SW480 (cell line): ENCODE data around the gene ZNF740.
A peak's percentile ranks its signal among the peaks of the same experiment; 100 is the strongest.

Source experiments
- DNase-seq: peaks from one replicate; pipeline ENCODE4 v3.0.0-alpha.2; 2016; ENCODE audit warnings: low spot score

Gene ZNF740

GRCh38 chr12:53227836-53228235 is 47.3 kb downstream of the ZNF740 start:
- DNase-seq, result no peak

GRCh38 chr12:53229454-53229853 is 48.9 kb downstream of the ZNF740 start:
- no peak for DNase-seq

DNA sequence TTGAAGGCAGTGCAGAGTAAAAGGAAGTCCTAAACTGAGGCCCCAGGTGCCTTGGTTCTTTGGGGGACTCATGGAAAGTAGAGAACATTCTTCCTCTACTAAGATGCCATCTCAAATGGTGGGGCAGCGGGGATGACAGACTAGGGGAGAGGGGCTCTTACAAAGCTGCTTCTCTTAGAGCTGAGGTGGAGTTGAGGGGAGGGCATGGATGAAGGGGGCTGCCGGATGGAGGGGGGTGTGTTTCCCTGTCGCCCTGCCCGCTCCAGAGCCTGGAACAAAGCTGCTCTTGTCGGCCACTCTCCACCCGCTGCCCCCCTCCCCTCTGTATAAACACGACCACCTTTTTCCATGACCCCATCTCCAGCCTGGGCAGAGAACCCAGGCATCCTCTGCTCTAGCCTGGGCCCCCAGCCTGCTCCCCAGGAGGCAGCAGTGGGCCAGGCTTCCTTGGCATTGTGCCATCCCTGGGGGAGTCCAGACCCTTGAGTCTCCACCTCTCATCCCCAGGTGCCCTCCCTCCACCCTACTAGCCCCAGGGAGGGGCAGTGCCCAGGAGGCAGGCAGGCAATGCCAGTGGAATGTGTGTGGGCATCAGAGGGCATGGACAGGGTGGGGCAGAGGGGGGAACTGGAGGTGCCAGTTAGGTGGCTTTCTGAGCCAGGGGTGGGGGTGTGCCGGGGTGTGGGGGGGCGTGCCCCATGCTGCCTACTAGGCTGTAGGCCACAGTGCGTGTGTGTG is 49.8 kb downstream of the ZNF740 start:
- DNase-seq, result peak; percentile 64

DNA sequence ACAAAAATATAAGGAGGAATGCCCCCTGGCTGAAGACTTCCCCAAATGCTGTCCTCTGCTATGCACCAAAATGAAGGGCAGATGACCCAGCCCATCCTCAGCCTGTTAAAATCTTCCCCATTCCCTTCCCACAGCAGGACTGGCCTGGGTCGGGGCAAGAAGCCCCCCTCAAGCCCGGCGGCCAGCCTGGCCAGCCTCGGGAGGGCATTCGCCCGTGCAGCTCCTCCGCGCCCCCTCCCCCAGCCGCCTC is 51.1 kb downstream of the ZNF740 start:
- DNase-seq, result no peak

- peak; percentile 67 for DNase-seq
Measured at GRCh38 chr12:53231921-53232645, 51.6 kb downstream of the ZNF740 start, which contains the start of gene RARG. Gene RARG (minus strand): TSS chr12:53232209. CDS start chr12:53227545, 4,664 bp downstream.

DNA sequence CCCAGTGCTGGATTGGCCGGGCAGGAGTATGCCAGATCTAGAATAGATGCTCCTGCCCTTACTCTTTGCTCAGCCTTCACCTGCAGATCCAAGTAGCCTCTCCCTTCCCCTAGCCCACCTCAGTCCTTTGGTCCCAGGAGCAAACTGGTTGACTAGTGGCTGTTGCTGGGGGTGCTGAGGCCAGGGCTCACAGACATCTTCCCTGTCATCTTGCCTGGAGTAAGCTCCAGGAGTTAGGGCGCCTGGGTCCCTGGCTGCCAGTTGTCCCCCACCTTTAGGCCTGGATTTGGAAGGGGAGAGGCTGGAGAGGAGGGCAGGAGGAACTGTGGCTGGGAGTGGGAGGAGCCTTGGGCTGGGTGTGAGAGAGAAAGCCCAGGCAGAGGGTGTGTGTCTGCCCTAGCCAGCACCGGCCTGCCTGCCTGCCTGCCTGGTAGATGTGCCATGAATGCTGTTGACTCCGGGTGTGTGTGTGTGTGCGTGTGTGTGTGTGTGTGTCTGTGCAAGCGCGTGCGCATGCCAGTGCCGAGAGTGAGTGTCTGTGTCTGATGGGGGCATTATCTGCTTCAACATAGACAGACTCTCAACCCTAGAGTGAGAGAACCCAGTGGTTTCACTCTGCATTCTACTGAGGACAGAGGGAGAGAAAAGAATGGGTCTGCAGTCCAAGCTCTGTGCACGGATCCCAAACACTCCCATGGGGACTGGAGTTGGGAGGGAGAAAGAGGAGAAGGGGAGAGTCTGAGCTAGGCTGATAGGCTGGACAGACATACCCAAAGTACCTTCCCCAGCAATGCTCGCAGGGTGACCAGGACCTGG is 52.3 kb downstream of the ZNF740 start:
- peak; percentile 61 for DNase-seq

DNA sequence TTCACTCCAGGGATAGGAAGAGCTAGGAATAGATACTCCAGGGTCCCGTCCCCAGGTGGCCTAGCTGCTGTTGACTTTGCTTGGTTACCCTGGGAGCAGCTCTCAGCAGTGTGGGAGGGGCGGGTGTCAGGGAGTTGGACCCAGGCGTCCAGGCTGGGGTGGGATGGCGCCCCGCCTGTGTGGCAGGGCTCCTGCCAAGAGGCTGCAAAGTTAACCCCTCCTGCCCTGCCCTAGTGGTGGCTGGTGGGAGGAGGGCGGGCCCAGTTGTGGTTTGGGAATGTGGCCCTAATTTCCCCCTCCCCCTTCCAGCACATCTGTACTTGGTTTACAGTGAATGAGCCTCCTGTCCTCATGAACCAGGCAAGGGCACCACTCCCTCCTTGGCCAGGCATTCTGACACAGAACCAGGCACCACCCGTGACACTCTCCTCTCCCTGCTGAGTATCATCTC is 53.2 kb downstream of the ZNF740 start:
- no peak for DNase-seq

- DNase-seq, result no peak
Measured at GRCh38 chr12:53234271-53234914, 53.9 kb downstream of the ZNF740 start.

DNA sequence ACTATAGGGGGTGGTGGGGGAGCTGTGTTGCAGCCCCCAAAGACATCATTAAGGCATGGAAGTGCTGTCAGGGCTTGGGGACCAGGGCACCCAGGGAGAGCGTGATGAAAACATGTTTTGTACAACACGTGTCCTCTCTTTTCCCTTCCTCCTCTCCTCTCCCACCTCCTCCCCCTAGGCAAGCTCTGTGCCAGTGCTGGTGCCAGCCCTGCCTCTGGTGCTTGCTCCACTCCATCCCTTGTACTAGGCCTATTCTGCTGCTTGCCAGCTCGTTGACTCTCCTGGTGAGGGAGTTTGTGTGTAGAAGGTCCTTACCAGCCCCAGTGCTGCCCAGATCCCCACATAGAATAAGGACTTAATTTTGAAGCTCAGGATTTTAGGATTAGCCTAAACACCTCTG is 54.6 kb downstream of the ZNF740 start:
- DNase-seq, result no peak

DNA sequence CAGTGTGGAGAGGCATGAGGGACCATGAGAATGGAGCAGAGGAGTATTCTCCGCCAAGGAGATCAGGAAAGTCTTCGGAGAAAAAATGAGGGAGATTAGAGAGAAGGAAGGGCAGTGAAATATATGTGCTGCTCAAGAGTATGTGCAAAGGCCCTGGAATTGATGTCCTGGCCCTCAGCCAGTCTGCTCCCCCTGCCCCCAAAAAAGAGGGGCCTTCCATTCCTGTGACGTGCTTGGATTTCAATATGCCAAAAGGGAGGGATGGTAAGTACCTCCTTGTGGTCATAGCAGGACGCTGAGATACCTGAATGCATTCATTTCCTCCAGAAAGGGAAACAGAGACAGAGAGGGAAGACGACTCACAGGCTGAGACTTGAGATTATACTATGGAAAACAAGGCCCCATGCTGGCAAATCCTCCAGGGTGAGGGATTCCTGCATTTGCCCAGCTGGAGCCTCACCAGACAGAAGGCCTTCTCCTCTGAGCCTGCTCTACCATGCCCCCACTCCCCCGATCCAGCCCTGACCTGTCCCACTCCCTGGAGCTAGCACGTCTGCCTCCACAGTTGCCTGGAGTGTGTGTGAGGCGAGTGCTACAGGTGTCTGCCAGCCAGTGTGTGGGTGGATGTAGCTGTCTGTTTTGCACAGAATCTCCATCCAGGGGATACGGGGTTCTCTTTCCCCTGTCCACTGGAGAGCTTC is 55.4 kb downstream of the ZNF740 start:
- no peak for DNase-seq

- no peak for DNase-seq
Measured at GRCh38 chr12:53236443-53237111, 56.1 kb downstream of the ZNF740 start.

DNA sequence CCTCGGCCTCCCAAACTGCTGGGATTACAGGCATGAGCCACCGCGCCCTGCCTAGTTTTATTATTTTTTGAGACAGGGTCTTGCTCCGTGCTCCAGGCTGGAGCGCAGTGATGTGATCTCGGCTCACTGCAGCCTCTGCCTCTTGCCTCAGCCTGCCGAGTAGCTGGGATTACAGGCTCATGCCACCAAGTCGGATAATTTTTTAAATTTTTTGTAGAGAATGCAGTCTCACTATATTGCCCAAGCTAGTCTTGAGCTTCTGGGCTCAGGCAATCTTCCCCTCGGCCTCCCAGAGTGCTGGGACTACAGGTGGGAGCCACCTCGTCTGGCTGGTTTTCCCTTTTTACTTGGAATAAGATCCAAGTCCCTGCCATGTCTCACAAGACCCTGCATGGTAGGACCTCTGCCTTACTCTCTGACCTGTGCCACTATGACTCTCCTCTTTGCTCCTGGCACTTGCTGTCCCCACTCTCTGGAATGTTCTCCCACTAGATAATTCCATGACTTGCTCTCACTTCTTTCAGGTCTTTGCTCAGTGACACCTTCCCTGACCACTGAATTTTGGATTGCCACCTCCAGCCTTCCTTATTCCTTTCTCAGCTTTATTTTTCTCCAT is 59.2 kb downstream of the ZNF740 start:
- DNase-seq, result no peak

DNA sequence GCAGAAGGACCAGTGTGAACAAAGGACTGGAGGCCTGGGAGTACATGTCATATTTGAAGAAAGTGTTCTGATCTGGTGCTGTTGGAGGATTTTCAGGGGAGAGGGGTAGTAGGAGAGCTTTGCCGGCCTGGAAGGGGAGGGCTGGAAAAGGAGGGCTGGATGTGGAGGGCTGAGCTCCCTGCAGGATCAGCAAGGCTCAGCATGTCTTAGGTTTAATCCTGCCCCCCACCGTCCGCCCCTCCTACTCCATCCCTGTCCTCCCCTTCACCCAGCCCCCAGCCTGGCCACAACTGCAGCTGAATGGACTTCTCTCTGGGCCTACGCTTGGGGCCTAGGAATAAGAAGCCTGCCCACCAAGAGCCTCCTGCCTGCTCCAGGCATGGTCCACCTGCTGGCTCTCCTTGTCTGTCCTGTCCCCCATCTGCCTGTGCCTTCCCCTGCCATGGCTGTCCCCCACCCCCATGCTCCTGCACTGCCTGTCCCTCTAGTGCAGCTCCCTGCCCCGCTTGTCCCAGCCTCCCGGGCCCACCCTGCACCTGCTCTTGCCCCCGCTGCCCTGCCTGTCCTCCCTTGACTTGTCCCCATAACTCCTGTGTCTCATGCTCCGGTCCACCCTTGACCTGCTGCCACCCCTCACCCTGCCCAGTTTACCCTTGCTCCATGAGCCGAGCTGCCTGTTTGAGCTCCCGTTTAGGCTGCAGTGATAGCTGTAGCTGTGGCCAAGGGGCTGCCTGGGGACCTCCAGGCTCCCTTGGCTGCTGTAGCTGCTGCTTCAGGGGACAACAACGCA is 61.3 kb downstream of the ZNF740 start:
- no peak for DNase-seq

DNA sequence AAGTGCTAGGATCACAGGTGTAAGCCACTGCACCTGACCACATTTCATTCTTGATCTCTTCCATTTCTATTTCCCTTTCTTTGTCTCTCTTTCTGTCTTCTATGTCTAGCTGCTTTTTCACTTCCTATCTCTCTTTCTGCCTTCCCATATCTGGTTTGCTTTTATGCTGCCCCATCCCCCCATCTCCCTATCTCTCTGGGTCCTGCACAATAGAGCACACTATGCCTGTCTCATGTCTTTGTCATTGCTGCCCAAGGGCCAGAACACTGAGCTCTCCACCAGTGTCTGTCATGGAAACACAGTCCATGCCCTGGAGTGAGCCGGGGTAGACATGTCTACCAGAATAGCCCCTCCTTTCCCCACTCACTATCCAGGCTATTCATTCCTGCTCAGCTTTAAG is 63.8 kb downstream of the ZNF740 start:
- no peak for DNase-seq
